ENCODE measurements around the gene AGTR1.
"Not testable (repeated sequence)": the region's sequence is repeated elsewhere in the genome, so short reads cannot be mapped to it uniquely, and the experiment has no call there.

The AGTR1 gene

GRCh38 chr3:148759430-148759829 lies 61.7 kb downstream of the AGTR1 start:
- no peak for DNase-seq

GRCh38 chr3:148763156-148763680 lies 65.5 kb downstream of the AGTR1 start:
- DNase-seq, result no peak

GRCh38 chr3:148763986-148764935 lies 66.6 kb downstream of the AGTR1 start:
- no peak for DNase-seq

GRCh38 chr3:148772361-148772760 lies 74.7 kb downstream of the AGTR1 start:
- DNase-seq, result no peak

DNA sequence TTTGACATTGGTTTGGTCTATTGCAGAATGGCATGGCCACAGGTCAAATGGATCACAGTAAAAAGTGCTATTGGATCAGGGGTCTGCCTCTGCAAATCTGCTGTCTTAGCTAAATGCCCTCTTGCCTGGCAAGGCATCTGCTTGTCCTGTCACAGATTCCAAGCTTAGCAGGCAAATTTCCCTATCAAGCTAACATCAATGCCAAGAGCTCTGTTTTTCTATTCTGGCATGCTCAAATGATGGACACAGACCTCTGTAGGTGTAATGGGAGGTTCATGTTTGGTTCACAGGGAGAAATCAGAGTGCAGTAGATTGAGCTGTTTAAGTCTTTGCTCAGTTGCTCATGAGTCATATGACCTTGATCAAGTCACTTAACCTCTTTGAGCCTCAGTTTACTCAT lies 75.1 kb downstream of the AGTR1 start:
- no peak for DNase-seq

- no peak for DNase-seq
Observed at GRCh38 chr3:148773805-148774204, 76.1 kb downstream of the AGTR1 start.

GRCh38 chr3:148778926-148779325 lies 81.2 kb downstream of the AGTR1 start:
- no peak for DNase-seq

DNA sequence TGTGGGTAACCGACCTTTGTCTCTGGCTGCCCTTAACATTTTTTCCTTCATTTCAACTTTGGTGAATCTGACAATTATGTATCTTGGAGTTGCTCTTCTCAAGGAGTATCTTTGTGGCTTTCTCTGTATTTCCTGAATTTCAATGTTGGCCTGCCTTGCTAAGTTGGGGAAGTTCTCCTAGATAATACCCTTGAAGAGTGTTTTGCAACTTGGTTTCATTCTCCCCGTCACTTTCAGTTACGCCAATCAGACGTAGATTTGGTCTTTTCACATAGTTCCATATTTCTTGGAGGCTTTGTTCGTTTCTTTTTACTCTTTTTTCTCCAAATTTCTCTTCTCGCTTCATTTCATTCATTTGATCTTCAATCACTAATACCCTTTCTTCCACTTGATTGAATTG lies 87.3 kb downstream of the AGTR1 start:
- DNase-seq, result not testable (repeated sequence)

DNA sequence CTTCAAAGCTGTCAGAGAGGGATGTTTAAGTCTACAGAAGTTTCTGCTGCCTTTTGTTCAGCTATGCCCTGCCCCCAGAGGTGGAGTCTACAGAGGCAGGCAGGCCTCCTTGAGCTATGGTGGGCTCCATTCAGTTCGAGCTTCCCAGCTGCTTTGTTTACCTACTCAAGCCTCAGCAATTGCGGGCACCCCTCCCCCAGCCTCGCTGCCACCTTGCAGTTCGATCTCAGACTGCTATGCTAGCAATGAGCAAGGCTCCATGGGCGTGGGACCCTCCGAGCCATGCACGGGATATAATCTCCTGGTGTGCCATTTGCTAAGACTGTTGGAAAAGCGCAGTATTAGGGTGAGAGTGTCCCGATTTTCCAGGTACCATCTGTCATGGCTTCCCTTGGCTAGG lies 88.5 kb downstream of the AGTR1 start:
- DNase-seq, result not testable (repeated sequence)

- DNase-seq, result no peak
Observed at GRCh38 chr3:148789146-148789545, 91.4 kb downstream of the AGTR1 start.

GRCh38 chr3:148789906-148790305 lies 92.2 kb downstream of the AGTR1 start:
- DNase-seq, result no peak

DNA sequence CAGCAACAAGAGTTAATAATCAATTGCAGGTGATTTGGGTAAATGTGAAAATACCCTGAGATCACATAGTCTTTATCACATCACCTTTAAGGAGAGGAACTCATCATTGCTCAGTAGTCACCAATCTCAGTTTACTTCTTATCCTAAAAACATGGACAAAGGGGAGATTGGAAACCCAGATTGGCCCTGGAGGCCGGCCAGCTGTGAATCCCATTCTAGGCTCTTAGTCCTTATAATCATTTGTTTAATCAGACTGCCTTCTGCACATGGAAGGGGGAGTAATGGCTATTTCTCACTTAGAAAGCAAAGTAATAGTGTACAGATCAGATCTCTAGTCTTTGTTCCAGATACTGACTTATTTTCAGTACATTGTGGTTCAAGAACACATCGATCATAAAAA lies 92.7 kb downstream of the AGTR1 start:
- DNase-seq, result no peak

DNA sequence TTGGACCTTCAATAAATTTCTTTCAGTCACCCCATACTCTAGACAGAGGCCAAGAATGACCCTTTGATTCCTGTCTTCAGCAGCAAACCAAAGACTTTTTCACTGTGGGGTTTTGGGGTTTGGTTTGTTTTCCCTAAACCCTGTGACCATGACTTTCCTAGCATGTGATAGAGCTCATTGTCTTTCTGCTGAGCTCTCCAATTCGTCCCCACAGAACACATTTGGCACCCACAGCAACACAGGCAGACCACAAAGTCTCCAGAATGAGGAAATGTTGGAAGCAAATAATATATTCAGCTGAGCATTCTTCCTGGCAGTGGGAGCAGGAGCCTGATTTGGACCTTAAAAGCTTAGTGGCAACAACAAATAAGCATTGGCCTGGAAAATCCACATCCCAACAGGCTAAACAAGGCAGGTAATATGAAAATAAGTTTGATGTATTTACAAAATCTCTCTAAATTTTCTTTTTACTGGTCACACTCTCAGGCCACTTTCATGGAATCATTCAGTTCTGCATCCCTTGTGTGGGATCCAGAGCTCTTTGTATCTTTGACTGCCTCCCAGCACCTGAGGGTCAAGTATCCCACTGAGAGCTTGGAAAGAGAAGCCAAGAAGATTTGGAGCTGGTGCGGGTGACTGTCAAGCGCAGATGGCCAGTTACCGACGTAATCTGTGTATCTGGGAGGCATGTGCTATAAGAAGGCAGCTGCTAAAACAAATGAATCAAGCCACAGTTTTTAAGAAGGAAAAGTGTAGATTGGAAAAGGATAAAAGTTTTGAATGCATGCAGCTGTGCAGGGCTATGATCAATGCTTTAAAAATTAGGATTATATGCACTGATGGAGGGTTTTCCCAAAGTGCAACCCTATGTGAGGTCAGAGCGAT lies 93.4 kb downstream of the AGTR1 start:
- DNase-seq, result no peak

- DNase-seq, result no peak
Observed at GRCh38 chr3:148791920-148792319, 94.2 kb downstream of the AGTR1 start.

DNA sequence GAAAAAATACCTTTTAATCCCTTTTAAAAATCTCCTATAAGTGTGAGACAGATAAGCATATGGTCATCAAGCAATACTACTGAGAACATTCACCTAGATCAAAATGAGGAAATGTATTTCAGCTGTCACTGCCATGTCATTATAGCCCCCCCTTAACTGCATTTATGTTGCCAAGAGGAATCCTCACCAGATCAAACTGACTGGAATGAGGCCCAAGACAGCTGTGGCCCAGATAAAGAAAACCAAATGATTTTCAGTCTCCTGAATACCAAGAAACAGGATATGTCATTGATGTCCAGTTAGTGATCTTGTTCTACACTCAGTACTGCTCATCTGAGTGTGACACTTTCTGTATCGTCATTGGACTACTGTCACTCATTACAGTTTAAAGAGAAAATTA lies 94.8 kb downstream of the AGTR1 start:
- DNase-seq, result no peak

Measured in stimulated activated CD8-positive, alpha-beta memory T cell treated with anti-CD3 and anti-CD28 coated beads, Interleukin-4, amount 100 ng/mL, for 48 hours (primary cell).